Measurements from ENCODE around the gene FBXO31. TPM values are rescaled to one million over a fixed set of nuclear protein-coding genes. Genes with fewer than 3 reads are reported as not detected.

FBXO31 gene
- total and polyA plus RNA-seq, 2 of the 13 experiments (the other 11 are each of a cell fraction or from before 2014, with no cell fraction given), result 92.4 to 101 TPM

GRCh38 chr16:87392821-87393679 is 9.5 kb upstream of the FBXO31 start (continued):
- no peak for TF ChIP-seq NFE2L1 (CRISPR knock-in tag; IDR thresholded peaks at IDR 0.05; ENCODE audit: borderline replicate concordance)
- peak; percentile 84; the same call in 1 of the 2 replicates for TF ChIP-seq ZNF713 (CRISPR knock-in tag; IDR thresholded peaks at IDR 0.05)
- no peak for TF ChIP-seq NFYB (CRISPR knock-in tag; IDR thresholded peaks at IDR 0.05)
- TF ChIP-seq NFE2L2 (IDR thresholded peaks at IDR 0.05; ENCODE audit: low read length), result no peak
- TF ChIP-seq ZFP82 (CRISPR knock-in tag; IDR thresholded peaks at IDR 0.05; ENCODE audit: borderline replicate concordance), result 0 out of 2 replicates have a peak, but pooled peaks have one; percentile 47
- no peak for TF ChIP-seq HMG20B (CRISPR knock-in tag; conservative IDR thresholded peaks at IDR 0.05)
- no peak for TF ChIP-seq ZNF562 (CRISPR knock-in tag; IDR thresholded peaks at IDR 0.05; ENCODE audit: borderline replicate concordance)
- 0 out of 2 replicates have a peak, but pooled peaks have one; percentile 47 for TF ChIP-seq TGIF2 (CRISPR knock-in tag; IDR thresholded peaks at IDR 0.05)
- peak; percentile 79 for TF ChIP-seq KMT2A (CRISPR knock-in tag; IDR thresholded peaks at IDR 0.05)
- 0 out of 2 replicates have a peak, but pooled peaks have one; percentile 62 for TF ChIP-seq ZBTB42 (CRISPR knock-in tag; IDR thresholded peaks at IDR 0.05)
- TF ChIP-seq AGO2 (optimal IDR thresholded peaks at IDR 0.05; ENCODE audit: low read depth, low read length), result peak; percentile 73
- 0 out of 2 replicates have a peak, but pooled peaks have one; percentile 50 for TF ChIP-seq ZBTB49 (CRISPR knock-in tag; IDR thresholded peaks at IDR 0.05; ENCODE audit: borderline replicate concordance)
- TF ChIP-seq ZNF251 (CRISPR knock-in tag; IDR thresholded peaks at IDR 0.05), result no peak
- 0 out of 2 replicates have a peak, but pooled peaks have one; percentile 22 for TF ChIP-seq ZNF850 (CRISPR knock-in tag; conservative IDR thresholded peaks at IDR 0.05)
- peak; percentile 52; the same call in 1 of the 2 replicates for TF ChIP-seq PHF8 (CRISPR knock-in tag; IDR thresholded peaks at IDR 0.05)
- TF ChIP-seq FOXA1 (IDR thresholded peaks at IDR 0.05), result no peak
- TF ChIP-seq FOXA1 (CRISPR knock-in tag; IDR thresholded peaks at IDR 0.05), result no peak
- 0 out of 2 replicates have a peak, but pooled peaks have one; percentile 42 for TF ChIP-seq ZNF816 (CRISPR knock-in tag; IDR thresholded peaks at IDR 0.05; ENCODE audit: borderline replicate concordance)
- TF ChIP-seq KLF16 (CRISPR knock-in tag; IDR thresholded peaks at IDR 0.05), result peak in 1 of 2 experiments; percentile 17; a peak in 1 of 4 replicates
- no peak for TF ChIP-seq ZNF468 (CRISPR knock-in tag; IDR thresholded peaks at IDR 0.05)
- 0 out of 2 replicates have a peak, but pooled peaks have one; percentile 52 for TF ChIP-seq ZBED4 (CRISPR knock-in tag; IDR thresholded peaks at IDR 0.05; ENCODE audit: borderline replicate concordance)
- TF ChIP-seq ZNF530 (CRISPR knock-in tag; IDR thresholded peaks at IDR 0.05; ENCODE audit: low read depth), result no peak

Measured in HepG2 (cell line).